Breast epithelium (tissue), 3 donors: Measurements from ENCODE around the gene INAFM2.

Source experiments
- POLR2A ChIP-seq: fragments of 450-650 bp; IDR thresholded peaks from one replicate; pipeline ENCODE4 v1.6.1; 2016; ENCODE audit warnings: antibody characterized with exemption, mild to moderate bottlenecking, moderate library complexity
- TF ChIP-seq, protein P1 (sequence below), 3 donors: fragments of 450-650 bp; IDR thresholded peaks; one replicate each; pipeline ENCODE4 v1.5.1; 2016 to 2017; ENCODE audit warnings: antibody characterized with exemption in 3 of 3, mild to moderate bottlenecking in 3 of 3, moderate library complexity in 3 of 3

DNA sequence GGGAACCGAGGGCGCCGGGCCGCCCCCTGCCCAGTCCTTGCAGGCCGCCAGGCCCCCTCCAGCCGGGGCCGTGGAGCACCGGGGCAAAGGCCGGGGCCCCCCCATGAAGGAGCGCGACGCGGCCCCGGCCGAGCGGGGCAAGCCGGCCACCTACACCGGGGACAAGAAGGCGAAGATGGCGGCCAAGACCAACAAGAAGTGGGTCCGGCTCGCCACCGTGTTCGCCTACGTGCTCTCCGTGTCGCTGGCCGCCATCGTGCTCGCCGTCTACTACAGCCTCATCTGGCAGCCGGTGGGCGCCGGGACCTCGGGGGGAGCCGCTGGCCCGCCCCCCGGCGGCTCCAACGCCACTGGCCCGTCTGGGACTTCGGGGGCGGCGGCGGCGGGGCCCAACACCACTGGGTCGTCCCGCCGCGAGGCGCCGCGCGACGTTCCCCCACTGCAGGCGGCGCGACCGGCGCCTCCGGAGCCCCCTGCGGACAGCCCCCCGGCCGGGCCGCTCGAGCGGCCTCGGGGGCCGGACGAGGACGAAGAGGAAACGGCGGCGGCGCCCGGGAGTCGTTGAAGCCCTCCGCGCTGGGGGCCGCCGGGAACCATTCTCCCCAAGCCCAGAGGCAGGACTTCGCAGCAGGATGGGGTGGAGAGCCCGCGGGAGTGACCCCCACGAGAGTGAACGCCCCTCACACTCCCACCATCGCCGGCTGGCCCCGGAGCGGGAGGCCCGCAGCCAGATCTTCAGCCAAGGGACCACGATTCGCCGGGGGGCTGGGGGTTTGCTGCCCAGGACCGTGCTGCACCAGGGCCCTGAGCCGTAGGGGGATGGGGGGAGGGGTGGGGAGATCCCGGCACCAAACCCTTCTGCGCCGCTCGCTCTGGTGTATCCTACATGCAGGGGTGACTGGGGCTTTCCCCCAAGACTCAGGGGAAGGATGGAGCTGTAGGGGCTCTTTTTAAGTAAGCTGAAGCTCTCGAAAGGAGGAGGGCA is 753 bp downstream of the INAFM2 start:
- TF ChIP-seq, protein P1, sequence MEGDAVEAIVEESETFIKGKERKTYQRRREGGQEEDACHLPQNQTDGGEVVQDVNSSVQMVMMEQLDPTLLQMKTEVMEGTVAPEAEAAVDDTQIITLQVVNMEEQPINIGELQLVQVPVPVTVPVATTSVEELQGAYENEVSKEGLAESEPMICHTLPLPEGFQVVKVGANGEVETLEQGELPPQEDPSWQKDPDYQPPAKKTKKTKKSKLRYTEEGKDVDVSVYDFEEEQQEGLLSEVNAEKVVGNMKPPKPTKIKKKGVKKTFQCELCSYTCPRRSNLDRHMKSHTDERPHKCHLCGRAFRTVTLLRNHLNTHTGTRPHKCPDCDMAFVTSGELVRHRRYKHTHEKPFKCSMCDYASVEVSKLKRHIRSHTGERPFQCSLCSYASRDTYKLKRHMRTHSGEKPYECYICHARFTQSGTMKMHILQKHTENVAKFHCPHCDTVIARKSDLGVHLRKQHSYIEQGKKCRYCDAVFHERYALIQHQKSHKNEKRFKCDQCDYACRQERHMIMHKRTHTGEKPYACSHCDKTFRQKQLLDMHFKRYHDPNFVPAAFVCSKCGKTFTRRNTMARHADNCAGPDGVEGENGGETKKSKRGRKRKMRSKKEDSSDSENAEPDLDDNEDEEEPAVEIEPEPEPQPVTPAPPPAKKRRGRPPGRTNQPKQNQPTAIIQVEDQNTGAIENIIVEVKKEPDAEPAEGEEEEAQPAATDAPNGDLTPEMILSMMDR (IDR thresholded peaks at IDR 0.05), result no peak
- TF ChIP-seq POLR2A, result no peak
